Measurements from ENCODE around the gene UGT1A3. TPM values are rescaled to one million over a fixed set of nuclear protein-coding genes. Genes with fewer than 3 reads are reported as not detected.

UGT1A3 gene
- total and polyA plus RNA-seq, 5 donors from 2014 or later: not detected

DNA sequence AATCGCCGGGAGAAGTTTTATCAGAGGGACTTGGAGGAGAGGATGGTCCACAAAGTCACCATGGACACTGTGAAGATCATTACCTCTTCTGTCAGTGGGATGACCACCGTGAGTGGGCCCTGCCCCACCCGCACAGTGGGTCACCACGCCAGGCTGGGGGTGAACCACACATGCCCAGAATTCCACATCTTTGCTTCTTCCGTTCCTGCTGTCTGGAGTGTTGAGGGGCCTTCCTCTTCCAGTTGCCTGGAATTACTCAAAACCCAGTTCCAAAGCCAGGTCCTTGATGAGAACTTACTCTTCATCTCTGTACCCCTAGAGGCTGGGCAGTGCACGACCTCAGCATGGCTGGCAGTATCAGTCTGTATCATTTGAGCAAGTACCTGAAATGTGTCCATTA lies 71.4 kb downstream of the UGT1A3 start:
- Histone ChIP-seq H3K27me3 (ENCODE audit: control insufficient read depth, insufficient read depth, low read length) (peaks cover 3% of the 10 kb centered on the region), H3K27ac (ENCODE audit: insufficient read depth, low read length, poor library complexity, severe bottlenecking) (no peak overlapping the region), H3K4me3 (ENCODE audit: low read depth, low read length) (no peak overlapping the region), H3K9me3 (ENCODE audit: control insufficient read depth in 2 of 2, low read length in 2 of 2) (no peaks in the 10 kb centered on the region), H3K36me3 (ENCODE audit: control insufficient read depth, insufficient read depth, low read length) (no peaks in the 10 kb centered on the region), H3K4me1 (ENCODE audit: control insufficient read depth, insufficient read depth, low read length, poor library complexity, severe bottlenecking) (no peaks in the 10 kb centered on the region)
- DNase-seq (no peak), ATAC-seq (ENCODE audit: low read depth in 2 of 2) (no peak)
- H3K27ac Mint-ChIP-seq: no peak overlapping the region
- H3K9me3 Mint-ChIP-seq: peaks cover 0 to 4% (median 0%) of the 10 kb centered on the region in 7 donors
- H3K4me3 Mint-ChIP-seq: no peak overlapping the region
- H3K27me3 Mint-ChIP-seq: peaks cover 7% of the 10 kb centered on the region
- H3K36me3 Mint-ChIP-seq: no peaks in the 10 kb centered on the region
- no peaks in the 10 kb centered on the region for H3K4me1 Mint-ChIP-seq

- DNase-seq: no peak
- peaks cover 16% of the 10 kb centered on the region for H3K27me3 Mint-ChIP-seq
- H3K27ac ChIP-seq (ENCODE audit: insufficient read depth, low read length, poor library complexity, severe bottlenecking): no peak overlapping the region
These were observed 72.7 kb downstream of the UGT1A3 start for GRCh38 chr2:233801357-233802131.

GRCh38 chr2:233802132-233802815 lies 73.4 kb downstream of the UGT1A3 start:
- DNase-seq: no peak
- Histone ChIP-seq H3K27me3 (ENCODE audit: control insufficient read depth, insufficient read depth, low read length) (peaks cover 3% of the 10 kb centered on the region), H3K4me1 (ENCODE audit: control insufficient read depth, insufficient read depth, low read length, poor library complexity, severe bottlenecking) (no peaks in the 10 kb centered on the region), H3K9me3 (ENCODE audit: control insufficient read depth in 2 of 2, low read length in 2 of 2) (no peaks in the 10 kb centered on the region), H3K4me3 (ENCODE audit: low read depth, low read length) (no peak overlapping the region), H3K36me3 (ENCODE audit: control insufficient read depth, insufficient read depth, low read length) (no peaks in the 10 kb centered on the region), H3K27ac (ENCODE audit: insufficient read depth, low read length, poor library complexity, severe bottlenecking) (no peak overlapping the region)
- H3K4me1 Mint-ChIP-seq: no peaks in the 10 kb centered on the region
- H3K4me3 Mint-ChIP-seq: no peak overlapping the region
- H3K27me3 Mint-ChIP-seq: peaks cover 11% of the 10 kb centered on the region
- no peak for ATAC-seq (ENCODE audit: low read depth in 2 of 2)
- no peak overlapping the region for H3K27ac Mint-ChIP-seq
- H3K36me3 Mint-ChIP-seq: no peaks in the 10 kb centered on the region
- H3K9me3 Mint-ChIP-seq: peaks cover 0 to 4% (median 0%) of the 10 kb centered on the region in 7 donors

More at GRCh38 chr2:233801357-233802131, 72.7 kb downstream of the UGT1A3 start:
- H3K4me3 Mint-ChIP-seq: no peak overlapping the region
- peak overlapping the region in 1 of 3 donors; percentile 56 for H3K27ac Mint-ChIP-seq
- Histone ChIP-seq H3K4me1 (ENCODE audit: control insufficient read depth, insufficient read depth, low read length, poor library complexity, severe bottlenecking) (no peaks in the 10 kb centered on the region), H3K36me3 (ENCODE audit: control insufficient read depth, insufficient read depth, low read length) (no peaks in the 10 kb centered on the region), H3K27me3 (ENCODE audit: control insufficient read depth, insufficient read depth, low read length) (peaks cover 3% of the 10 kb centered on the region), H3K9me3 (ENCODE audit: control insufficient read depth in 2 of 2, low read length in 2 of 2) (no peaks in the 10 kb centered on the region), H3K4me3 (ENCODE audit: low read depth, low read length) (no peak overlapping the region)
- no peaks in the 10 kb centered on the region for H3K36me3 Mint-ChIP-seq
- no peaks in the 10 kb centered on the region for H3K4me1 Mint-ChIP-seq
- no peak for ATAC-seq (ENCODE audit: low read depth in 2 of 2)
- H3K9me3 Mint-ChIP-seq: peaks cover 0 to 4% (median 0%) of the 10 kb centered on the region in 7 donors

- Histone ChIP-seq H3K27ac (ENCODE audit: insufficient read depth, low read length, poor library complexity, severe bottlenecking) (no peak overlapping the region), H3K4me1 (ENCODE audit: control insufficient read depth, insufficient read depth, low read length, poor library complexity, severe bottlenecking) (no peaks in the 10 kb centered on the region), H3K4me3 (ENCODE audit: low read depth, low read length) (no peak overlapping the region), H3K9me3 (ENCODE audit: control insufficient read depth in 2 of 2, low read length in 2 of 2) (no peaks in the 10 kb centered on the region), H3K36me3 (ENCODE audit: control insufficient read depth, insufficient read depth, low read length) (no peaks in the 10 kb centered on the region), H3K27me3 (ENCODE audit: control insufficient read depth, insufficient read depth, low read length) (peaks cover 3% of the 10 kb centered on the region)
- Mint-ChIP-seq H3K4me1 (no peaks in the 10 kb centered on the region), H3K4me3 (no peak overlapping the region), H3K9me3 (peaks cover 0 to 4% (median 0%) of the 10 kb centered on the region in 7 donors), H3K27ac (no peak overlapping the region), H3K27me3 (peaks cover 11% of the 10 kb centered on the region), H3K36me3 (no peaks in the 10 kb centered on the region)
- ATAC-seq (ENCODE audit: low read depth in 2 of 2) (no peak), DNase-seq (no peak)
These were observed 74.6 kb downstream of the UGT1A3 start for GRCh38 chr2:233803292-233803911.

- Mint-ChIP-seq H3K4me1 (no peaks in the 10 kb centered on the region), H3K27ac (no peak overlapping the region), H3K4me3 (no peak overlapping the region), H3K9me3 (peaks cover 0 to 4% (median 0%) of the 10 kb centered on the region in 7 donors), H3K36me3 (no peaks in the 10 kb centered on the region), H3K27me3 (peaks cover 13% of the 10 kb centered on the region)
- DNase-seq (no peak), ATAC-seq (ENCODE audit: low read depth in 2 of 2) (no peak)
- Histone ChIP-seq H3K36me3 (ENCODE audit: control insufficient read depth, insufficient read depth, low read length) (no peaks in the 10 kb centered on the region), H3K9me3 (ENCODE audit: control insufficient read depth in 2 of 2, low read length in 2 of 2) (no peaks in the 10 kb centered on the region), H3K27me3 (ENCODE audit: control insufficient read depth, insufficient read depth, low read length) (peaks cover 3% of the 10 kb centered on the region), H3K4me1 (ENCODE audit: control insufficient read depth, insufficient read depth, low read length, poor library complexity, severe bottlenecking) (no peaks in the 10 kb centered on the region), H3K27ac (ENCODE audit: insufficient read depth, low read length, poor library complexity, severe bottlenecking) (no peak overlapping the region), H3K4me3 (ENCODE audit: low read depth, low read length) (no peak overlapping the region)
These were observed 75.2 kb downstream of the UGT1A3 start for GRCh38 chr2:233803994-233804393.

DNA sequence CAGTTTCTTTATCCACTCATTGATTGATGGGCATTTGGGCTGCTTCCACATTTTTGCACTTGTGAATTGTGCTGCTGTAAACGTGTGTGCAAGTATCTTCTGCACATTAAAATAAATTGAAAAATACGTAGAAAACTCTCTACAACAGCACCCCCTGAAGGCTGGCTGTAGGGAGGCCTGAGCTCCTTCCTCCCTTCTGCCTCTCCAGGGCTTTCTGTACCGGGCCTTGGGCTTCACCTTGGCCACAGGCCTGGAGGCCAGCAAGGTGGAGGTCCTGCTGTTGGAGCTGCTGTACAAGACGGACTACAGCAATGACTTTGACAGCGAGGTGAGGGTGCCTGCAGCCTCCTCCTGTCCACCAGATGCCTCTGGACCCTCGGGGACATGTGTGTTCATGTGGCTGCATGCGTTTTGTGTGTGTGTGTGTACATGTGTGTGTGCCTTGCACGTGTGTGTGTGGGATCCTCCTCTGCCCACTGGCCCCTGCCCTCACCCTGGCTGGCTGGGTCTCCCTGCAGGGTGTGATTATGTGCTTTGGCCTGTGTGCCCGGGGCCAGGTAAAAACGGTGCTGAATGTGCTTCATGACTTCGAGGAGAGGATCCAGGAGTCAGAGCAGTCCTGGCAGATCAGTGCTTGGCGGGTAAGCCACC lies 78.5 kb downstream of the UGT1A3 start:
- H3K9me3 Mint-ChIP-seq: peaks cover 0 to 1% (median 0%) of the 10 kb centered on the region in 7 donors
- H3K36me3 ChIP-seq (ENCODE audit: control insufficient read depth, insufficient read depth, low read length): no peaks in the 10 kb centered on the region
- no peaks in the 10 kb centered on the region for H3K4me1 ChIP-seq (ENCODE audit: control insufficient read depth, insufficient read depth, low read length, poor library complexity, severe bottlenecking)
- peaks cover 19% of the 10 kb centered on the region for H3K27me3 Mint-ChIP-seq
- no peak overlapping the region for H3K27ac ChIP-seq (ENCODE audit: insufficient read depth, low read length, poor library complexity, severe bottlenecking)
- ATAC-seq (ENCODE audit: low read depth in 2 of 2) (no peak), DNase-seq (no peak)
- no peak overlapping the region for H3K4me3 ChIP-seq (ENCODE audit: low read depth, low read length)
- H3K36me3 Mint-ChIP-seq: no peaks in the 10 kb centered on the region
- no peaks in the 10 kb centered on the region for H3K4me1 Mint-ChIP-seq
- no peak overlapping the region for H3K27ac Mint-ChIP-seq
- no peaks in the 10 kb centered on the region for H3K9me3 ChIP-seq (ENCODE audit: control insufficient read depth in 2 of 2, low read length in 2 of 2)
- peaks cover 3% of the 10 kb centered on the region for H3K27me3 ChIP-seq (ENCODE audit: control insufficient read depth, insufficient read depth, low read length)
- H3K4me3 Mint-ChIP-seq: no peak overlapping the region

- H3K9me3 Mint-ChIP-seq: no peaks in the 10 kb centered on the region
- no peak for DNase-seq
- no peaks in the 10 kb centered on the region for H3K36me3 ChIP-seq (ENCODE audit: control insufficient read depth, insufficient read depth, low read length)
- no peak for ATAC-seq (ENCODE audit: low read depth in 2 of 2)
- no peaks in the 10 kb centered on the region for H3K4me1 ChIP-seq (ENCODE audit: control insufficient read depth, insufficient read depth, low read length, poor library complexity, severe bottlenecking)
- no peaks in the 10 kb centered on the region for H3K36me3 Mint-ChIP-seq
- no peak overlapping the region for H3K4me3 ChIP-seq (ENCODE audit: low read depth, low read length)
- H3K4me3 Mint-ChIP-seq: no peak overlapping the region
- H3K27me3 ChIP-seq (ENCODE audit: control insufficient read depth, insufficient read depth, low read length): peaks cover 3% of the 10 kb centered on the region
- no peak overlapping the region for H3K27ac Mint-ChIP-seq
- H3K27ac ChIP-seq (ENCODE audit: insufficient read depth, low read length, poor library complexity, severe bottlenecking): no peak overlapping the region
- H3K9me3 ChIP-seq (ENCODE audit: control insufficient read depth in 2 of 2, low read length in 2 of 2): no peaks in the 10 kb centered on the region
- H3K27me3 Mint-ChIP-seq: peaks cover 23% of the 10 kb centered on the region
- H3K4me1 Mint-ChIP-seq: no peaks in the 10 kb centered on the region
These were observed 79.4 kb downstream of the UGT1A3 start for GRCh38 chr2:233807966-233808935.
